ENCODE measurements around the gene MAP3K4.
A peak's percentile ranks its signal among the peaks of the same experiment; 100 is the strongest.
"Not testable (repeated sequence)": the region's sequence is repeated elsewhere in the genome, so short reads cannot be mapped to it uniquely, and the experiment has no call there.

Gene MAP3K4

DNA sequence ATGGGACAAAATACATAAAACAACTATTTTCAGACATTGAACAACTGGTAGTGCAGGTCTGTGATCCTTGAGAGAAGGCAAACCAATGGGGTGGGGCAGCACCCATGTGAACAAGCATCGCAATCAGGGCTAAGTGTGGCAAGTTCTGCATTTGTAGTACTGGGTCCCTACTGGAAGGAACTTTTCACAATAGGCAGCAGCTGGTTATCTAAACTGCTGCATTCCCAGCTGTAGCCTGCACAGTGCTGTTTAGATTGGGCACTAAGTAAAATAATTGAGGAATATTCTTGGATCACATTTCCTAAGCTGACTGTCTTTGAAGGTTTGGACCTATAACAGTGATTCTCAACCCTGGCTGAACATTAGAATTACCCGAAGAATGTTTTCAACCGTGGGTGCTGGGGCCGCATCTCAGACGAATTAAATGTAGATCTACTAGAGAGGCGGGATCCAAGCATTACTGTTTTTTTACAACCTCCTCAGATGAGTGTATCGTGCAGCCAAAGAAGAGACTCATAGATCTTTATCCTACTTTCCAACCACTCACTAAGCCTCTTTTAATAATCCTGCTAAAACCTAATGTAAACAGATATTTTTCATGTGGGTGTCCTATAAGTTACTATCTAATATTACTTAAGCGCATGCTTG, 12.4 kb upstream of the MAP3K4 start:
- peaks cover 4 to 8% of the 10 kb centered on the region in 2 donors for H3K36me3 Mint-ChIP-seq
- H3K4me1 Mint-ChIP-seq, result no peaks in the 10 kb centered on the region
- H3K9me3 Mint-ChIP-seq, result peaks cover 10 to 16% of the 10 kb centered on the region in 2 donors
- no peak for DNase-seq
- no peak overlapping the region for H3K27ac Mint-ChIP-seq
- H3K4me3 Mint-ChIP-seq, result no peak overlapping the region
- H3K27me3 Mint-ChIP-seq, result peaks cover 17 to 39% of the 10 kb centered on the region in 2 donors
- ATAC-seq (replicated peaks), result no peak

GRCh38 chr6:160983377-160983948, 8.1 kb upstream of the MAP3K4 start:
- H3K27ac Mint-ChIP-seq; H3K4me1 Mint-ChIP-seq; ATAC-seq (replicated peaks); DNase-seq; H3K4me3 Mint-ChIP-seq: not testable (repeated sequence)
- Mint-ChIP-seq H3K27me3 (peaks cover 14 to 23% of the 10 kb centered on the region in 2 donors), H3K36me3 (peaks cover 7 to 17% of the 10 kb centered on the region in 2 donors), H3K9me3 (peaks cover 13 to 26% of the 10 kb centered on the region in 2 donors)

GRCh38 chr6:160986851-160987250, 4.7 kb upstream of the MAP3K4 start:
- Mint-ChIP-seq H3K9me3 (peaks cover 13 to 26% of the 10 kb centered on the region in 2 donors), H3K36me3 (peaks cover 7 to 17% of the 10 kb centered on the region in 2 donors), H3K4me3 (no peak overlapping the region), H3K4me1 (no peaks in the 10 kb centered on the region), H3K27ac (no peak overlapping the region), H3K27me3 (peaks cover 4 to 13% of the 10 kb centered on the region in 2 donors)
- DNase-seq (no peak), ATAC-seq (replicated peaks) (no peak)

DNA sequence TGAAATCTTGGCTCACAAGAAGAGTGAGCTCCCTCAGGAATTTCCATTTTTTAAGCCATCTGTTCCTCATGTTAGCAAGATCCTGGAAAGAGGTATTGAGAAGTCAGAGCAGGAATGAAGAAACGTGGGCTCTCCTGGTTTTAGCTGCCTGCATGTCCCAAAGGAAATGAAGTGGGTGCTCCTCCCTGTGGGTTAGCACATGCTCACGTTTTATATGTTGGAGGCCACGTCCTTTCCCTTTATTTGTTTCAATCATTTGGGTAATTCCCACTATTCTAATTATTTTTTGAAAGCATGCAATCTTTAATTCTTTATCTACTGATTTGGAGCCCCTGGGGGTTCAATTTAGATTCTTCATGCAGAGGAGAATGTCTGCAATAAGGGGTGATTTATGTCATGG, 4.3 kb upstream of the MAP3K4 start:
- no peak for DNase-seq
- H3K9me3 Mint-ChIP-seq, result peaks cover 13 to 26% of the 10 kb centered on the region in 2 donors
- no peak overlapping the region for H3K4me3 Mint-ChIP-seq
- peaks cover 0 to 13% of the 10 kb centered on the region in 2 donors for H3K27me3 Mint-ChIP-seq
- H3K36me3 Mint-ChIP-seq, result peaks cover 7 to 17% of the 10 kb centered on the region in 2 donors
- no peak overlapping the region for H3K27ac Mint-ChIP-seq
- no peak for ATAC-seq (replicated peaks)
- no peaks in the 10 kb centered on the region for H3K4me1 Mint-ChIP-seq

GRCh38 chr6:160990847-160991405, 643 bp upstream of the MAP3K4 start:
- DNase-seq, result no peak
- Mint-ChIP-seq H3K9me3 (peaks cover 0 to 5% of the 10 kb centered on the region in 2 donors), H3K27me3 (peaks cover 0 to 13% of the 10 kb centered on the region in 2 donors), H3K36me3 (peaks cover 0 to 9% of the 10 kb centered on the region in 2 donors), H3K27ac (peak overlapping the region; percentile 76), H3K4me3 (peak overlapping the region; percentile 91 to 95), H3K4me1 (peaks cover 12 to 23% of the 10 kb centered on the region in 2 donors)
- no peak for ATAC-seq (replicated peaks)

DNA sequence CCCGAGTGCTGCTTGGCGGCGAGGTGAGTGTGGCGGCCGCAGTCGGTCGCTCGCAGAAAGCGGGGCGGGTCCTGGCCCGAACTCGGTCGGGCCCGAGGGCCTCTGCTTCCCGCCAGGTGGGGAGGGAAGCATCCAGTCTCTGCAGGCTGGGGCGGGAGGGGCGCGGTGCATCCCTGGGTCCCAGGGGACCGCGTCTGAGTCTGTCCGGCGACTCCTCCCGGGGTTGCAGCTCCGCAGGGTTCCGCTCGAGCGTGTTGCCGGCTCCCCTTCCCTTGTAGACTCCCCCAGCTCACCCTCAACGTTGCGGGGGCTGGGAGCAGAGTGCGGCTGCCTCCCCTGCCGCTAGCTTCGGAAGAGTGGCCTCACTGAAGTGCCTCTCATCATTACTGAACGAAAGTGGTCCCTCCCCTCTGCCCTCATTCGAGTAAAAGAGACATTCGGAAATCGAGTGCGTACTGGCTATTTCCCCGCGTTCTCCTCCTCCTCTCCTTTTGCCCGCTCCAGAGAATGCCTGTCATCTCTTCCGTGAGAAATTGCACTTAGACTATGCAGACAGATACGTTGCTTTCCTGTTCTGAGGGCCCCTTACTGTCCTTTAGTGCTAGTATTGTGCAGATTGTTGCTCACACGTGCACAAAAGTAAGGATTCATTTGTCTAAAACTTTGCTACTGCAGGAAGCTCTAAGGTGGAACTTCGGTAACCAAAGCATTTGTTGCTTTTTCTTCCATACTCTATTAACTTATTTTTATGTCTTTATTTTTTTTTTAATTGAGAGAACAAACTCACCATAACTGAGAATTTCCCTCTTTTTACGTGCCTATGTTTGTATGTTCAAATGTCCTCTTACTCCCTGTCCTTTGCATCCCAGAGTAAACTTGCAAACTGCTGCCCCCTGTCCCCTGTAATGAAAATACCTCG, 751 bp downstream of the MAP3K4 start:
- peak; percentile 66 to 68 for ATAC-seq (replicated peaks)
- Mint-ChIP-seq H3K4me1 (peaks cover 19 to 34% of the 10 kb centered on the region in 2 donors), H3K27me3 (peaks cover 0 to 6% of the 10 kb centered on the region in 2 donors), H3K9me3 (no peaks in the 10 kb centered on the region), H3K27ac (peak overlapping the region; percentile 93), H3K36me3 (peaks cover 0 to 7% of the 10 kb centered on the region in 2 donors), H3K4me3 (peak overlapping the region; percentile 91 to 95)
- DNase-seq, result peak; percentile 56

GRCh38 chr6:160992980-160993314, 1.4 kb downstream of the MAP3K4 start:
- Mint-ChIP-seq H3K27me3 (peaks cover 0 to 3% of the 10 kb centered on the region in 2 donors), H3K4me3 (peak overlapping the region; percentile 91 to 95), H3K36me3 (peaks cover 3 to 10% of the 10 kb centered on the region in 2 donors), H3K4me1 (peaks cover 23 to 34% of the 10 kb centered on the region in 2 donors), H3K9me3 (no peaks in the 10 kb centered on the region), H3K27ac (peak overlapping the region; percentile 93)
- DNase-seq, result no peak
- no peak for ATAC-seq (replicated peaks)

- ATAC-seq (replicated peaks) (no peak), DNase-seq (no peak)
- Mint-ChIP-seq H3K27me3 (no peaks in the 10 kb centered on the region), H3K9me3 (no peaks in the 10 kb centered on the region), H3K4me3 (no peak overlapping the region), H3K4me1 (peaks cover 23 to 34% of the 10 kb centered on the region in 2 donors), H3K36me3 (peaks cover 3 to 10% of the 10 kb centered on the region in 2 donors), H3K27ac (no peak overlapping the region)
Observed at GRCh38 chr6:160995271-160995670, 3.7 kb downstream of the MAP3K4 start.

DNA sequence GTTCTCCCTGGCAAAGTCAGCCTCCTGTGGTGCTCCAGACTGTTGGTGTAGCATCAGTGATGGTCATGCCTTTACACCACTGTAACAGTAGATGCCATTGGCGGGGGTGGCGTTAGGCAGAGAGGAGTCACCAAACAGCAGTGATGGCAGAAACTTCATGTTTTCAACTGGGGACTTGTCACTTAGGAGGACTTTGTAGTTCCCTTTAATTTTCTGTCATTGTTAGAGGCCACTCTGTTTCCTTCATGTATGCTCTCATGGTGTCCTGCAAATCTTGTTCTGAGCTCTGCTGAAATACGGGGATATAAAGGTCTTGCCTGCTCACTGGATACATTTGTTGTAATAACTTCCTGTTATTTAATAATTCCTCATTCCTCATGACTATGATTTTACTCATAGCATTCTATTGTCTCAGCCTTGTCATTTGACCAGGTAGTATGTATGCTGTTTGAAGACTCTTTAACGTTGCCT, 4.6 kb downstream of the MAP3K4 start:
- ATAC-seq (replicated peaks) (no peak), DNase-seq (no peak)
- peaks cover 3 to 10% of the 10 kb centered on the region in 2 donors for H3K36me3 Mint-ChIP-seq
- peaks cover 23 to 34% of the 10 kb centered on the region in 2 donors for H3K4me1 Mint-ChIP-seq
- H3K4me3 Mint-ChIP-seq, result no peak overlapping the region
- no peaks in the 10 kb centered on the region for H3K9me3 Mint-ChIP-seq
- no peaks in the 10 kb centered on the region for H3K27me3 Mint-ChIP-seq
- H3K27ac Mint-ChIP-seq, result no peak overlapping the region

GRCh38 chr6:160998217-160998616, 6.6 kb downstream of the MAP3K4 start:
- no peak overlapping the region for H3K4me3 Mint-ChIP-seq
- ATAC-seq (replicated peaks), result no peak
- H3K27ac Mint-ChIP-seq, result no peak overlapping the region
- DNase-seq, result no peak
- peaks cover 22 to 36% of the 10 kb centered on the region in 2 donors for H3K4me1 Mint-ChIP-seq
- H3K36me3 Mint-ChIP-seq, result peaks cover 3 to 10% of the 10 kb centered on the region in 2 donors
- H3K27me3 Mint-ChIP-seq, result no peaks in the 10 kb centered on the region
- H3K9me3 Mint-ChIP-seq, result no peaks in the 10 kb centered on the region

DNA sequence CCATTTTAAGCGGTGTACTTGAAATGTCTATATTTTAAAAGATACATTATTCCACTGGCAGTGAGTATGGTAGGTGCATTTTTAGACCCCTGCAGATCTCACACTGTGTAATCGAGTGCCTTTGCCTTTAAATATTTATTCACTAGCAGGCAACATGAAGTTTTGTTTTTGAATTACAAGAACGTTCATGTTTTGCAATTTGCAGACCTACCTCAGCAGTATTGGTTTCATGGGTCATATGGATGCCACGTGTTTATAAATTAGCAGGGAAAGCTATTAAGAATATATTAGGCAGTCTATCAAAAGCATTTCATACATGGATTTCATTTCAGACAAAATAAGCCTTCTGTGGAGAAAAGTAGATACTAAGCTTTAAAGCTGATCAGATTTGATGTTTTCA, 7.2 kb downstream of the MAP3K4 start:
- H3K27ac Mint-ChIP-seq, result no peak overlapping the region
- ATAC-seq (replicated peaks), result no peak

GRCh38 chr6:160999516-160999915, 7.9 kb downstream of the MAP3K4 start:
- DNase-seq (no peak), ATAC-seq (replicated peaks) (no peak)
- H3K4me3 Mint-ChIP-seq, result no peak overlapping the region
- peaks cover 3 to 6% of the 10 kb centered on the region in 2 donors for H3K36me3 Mint-ChIP-seq
- H3K27ac Mint-ChIP-seq, result no peak overlapping the region
- peaks cover 16 to 24% of the 10 kb centered on the region in 2 donors for H3K4me1 Mint-ChIP-seq
- no peaks in the 10 kb centered on the region for H3K9me3 Mint-ChIP-seq
- no peaks in the 10 kb centered on the region for H3K27me3 Mint-ChIP-seq

More for the DNA sequence above, 7.2 kb downstream of the MAP3K4 start:
- DNase-seq, result no peak
- Mint-ChIP-seq H3K9me3 (no peaks in the 10 kb centered on the region), H3K4me1 (peaks cover 22 to 32% of the 10 kb centered on the region in 2 donors), H3K27me3 (no peaks in the 10 kb centered on the region), H3K4me3 (no peak overlapping the region), H3K36me3 (peaks cover 3 to 10% of the 10 kb centered on the region in 2 donors)

DNA sequence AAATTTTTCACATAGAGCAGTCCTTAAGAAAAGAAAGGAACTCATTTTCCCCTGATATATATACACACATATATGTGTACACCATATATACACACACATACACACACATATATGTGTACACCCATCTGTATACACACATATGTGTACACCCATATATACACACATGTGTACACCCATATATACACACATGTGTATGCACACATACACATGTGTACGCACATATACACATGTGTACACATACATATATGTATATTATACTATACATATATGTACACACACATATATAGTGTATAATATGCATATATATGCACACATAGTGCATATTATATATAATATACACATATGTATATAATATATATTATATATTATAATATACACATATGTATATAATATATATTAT, 9.1 kb downstream of the MAP3K4 start:
- Mint-ChIP-seq H3K4me1 (peaks cover 14 to 21% of the 10 kb centered on the region in 2 donors), H3K27me3 (no peaks in the 10 kb centered on the region), H3K27ac (no peak overlapping the region), H3K4me3 (no peak overlapping the region), H3K36me3 (peaks cover 3 to 6% of the 10 kb centered on the region in 2 donors), H3K9me3 (no peaks in the 10 kb centered on the region)
- ATAC-seq (replicated peaks) (no peak), DNase-seq (no peak)

DNA sequence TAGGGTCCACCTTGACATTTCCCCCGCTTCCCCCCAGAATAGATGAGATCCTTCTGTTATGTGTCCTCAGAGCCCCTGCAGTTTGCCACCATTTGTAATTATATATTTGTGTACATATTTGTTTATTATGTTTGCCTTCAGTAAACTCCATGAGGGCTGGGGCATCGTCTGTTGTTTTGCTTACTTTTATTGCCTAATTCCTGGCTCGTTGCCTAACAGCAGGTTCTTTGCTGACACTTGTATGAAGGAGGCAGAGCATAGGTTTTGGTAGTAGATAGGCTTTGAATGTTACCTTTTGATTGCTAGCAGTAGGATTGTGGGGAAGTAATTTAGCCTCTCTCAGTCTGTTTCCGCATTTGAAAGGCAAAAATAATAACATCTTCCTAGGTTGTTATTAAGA, 9.9 kb downstream of the MAP3K4 start:
- Mint-ChIP-seq H3K36me3 (peaks cover 3% of the 10 kb centered on the region in 2 donors), H3K27ac (no peak overlapping the region), H3K27me3 (no peaks in the 10 kb centered on the region), H3K9me3 (no peaks in the 10 kb centered on the region), H3K4me1 (peaks cover 8 to 14% of the 10 kb centered on the region in 2 donors), H3K4me3 (no peak overlapping the region)
- no peak for DNase-seq
- no peak for ATAC-seq (replicated peaks)
